SK-N-SH treated with all-trans-retinoic acid at 6 μM for 48 hours (cell line): ENCODE measurements around the gene COX14.
"Not testable (repeated sequence)": the region's sequence is repeated elsewhere in the genome, so short reads cannot be mapped to it uniquely, and the experiment has no call there.

Source experiments
- ATAC-seq: fragments of 200-7000 bp; cut with Tn5 transposase; 3 replicates; pipeline ENCODE4 v1.9.1; 2020; ENCODE audit warnings: mild to moderate bottlenecking, moderate library complexity
- ARNTL ChIP-seq: fragments of 450-650 bp; formaldehyde crosslinking; IDR thresholded peaks from 2 replicates; pipeline ENCODE4 v1.5.0; 2020; ENCODE audit warnings: low read depth, mild to moderate bottlenecking, moderate library complexity, borderline replicate concordance
- CREB5 ChIP-seq: fragments of 250-450 bp; sonication (Bioruptor Pico); IDR thresholded peaks from 2 replicates; pipeline ENCODE4 v1.5.1; 2020; ENCODE audit warnings: low read depth, mild to moderate bottlenecking, moderate library complexity
- CSDC2 ChIP-seq: fragments of 250-450 bp; sonication (Bioruptor Pico); IDR thresholded peaks from 2 replicates; pipeline ENCODE4 v1.5.0; 2020; ENCODE audit warnings: mild to moderate bottlenecking, moderate library complexity
- GLIS3 ChIP-seq: fragments of 250-450 bp; sonication (Bioruptor Pico); IDR thresholded peaks from 2 replicates; pipeline ENCODE4 v1.5.0; 2020; ENCODE audit warnings: mild to moderate bottlenecking, moderate library complexity
- ISL1 ChIP-seq: fragments of 250-450 bp; sonication (Bioruptor Pico); IDR thresholded peaks from 2 replicates; pipeline ENCODE4 v2.1.2; 2022; ENCODE audit warnings: mild to moderate bottlenecking, moderate library complexity
- OSR1 ChIP-seq: fragments of 250-450 bp; sonication (Bioruptor Pico); IDR thresholded peaks from 2 replicates; pipeline ENCODE4 v1.8.0; 2022; ENCODE audit warnings: moderate library complexity, mild to moderate bottlenecking, inconsistent platforms
- SNAI2 ChIP-seq: fragments of 250-450 bp; sonication (Bioruptor Pico); IDR thresholded peaks from 2 replicates; pipeline ENCODE4 v1.5.0; 2020; ENCODE audit warnings: mild to moderate bottlenecking, moderate library complexity
- TSHZ2 ChIP-seq: fragments of 250-450 bp; sonication (Bioruptor Pico); IDR thresholded peaks from 2 replicates; pipeline ENCODE4 v1.5.0; 2020; ENCODE audit warnings: mild to moderate bottlenecking, moderate library complexity
- ZFP3 ChIP-seq: fragments of 250-450 bp; sonication (Bioruptor Pico); IDR thresholded peaks from 2 replicates; pipeline ENCODE4 v1.5.0; 2020; ENCODE audit warnings: mild to moderate bottlenecking, moderate library complexity
- ZFP30 ChIP-seq: fragments of 450-650 bp; formaldehyde crosslinking; IDR thresholded peaks from 2 replicates; pipeline ENCODE4 v1.5.0; 2022; ENCODE audit warnings: mild to moderate bottlenecking, moderate library complexity
- ZNF565 ChIP-seq: fragments of 450-650 bp; formaldehyde crosslinking; conservative IDR thresholded peaks from 2 replicates; pipeline ENCODE4 v1.5.0; 2020; ENCODE audit warnings: low read depth, mild to moderate bottlenecking, moderate library complexity
- ZNF8 ChIP-seq: fragments of 450-650 bp; formaldehyde crosslinking; IDR thresholded peaks from 2 replicates; pipeline ENCODE4 v1.5.0; 2020; ENCODE audit warnings: mild to moderate bottlenecking, moderate library complexity
- TF ChIP-seq, protein P1 (sequence below): fragments of 250-450 bp; sonication (Bioruptor Pico); IDR thresholded peaks from 2 replicates; pipeline ENCODE4 v1.5.1; 2021; ENCODE audit warnings: mild to moderate bottlenecking, moderate library complexity
- TF ChIP-seq, protein P2 (sequence below): fragments of 250-450 bp; sonication (Bioruptor Pico); IDR thresholded peaks from 2 replicates; pipeline ENCODE4 v1.8.0; 2020; ENCODE audit warnings: mild to moderate bottlenecking, moderate library complexity, borderline replicate concordance

Gene COX14

DNA sequence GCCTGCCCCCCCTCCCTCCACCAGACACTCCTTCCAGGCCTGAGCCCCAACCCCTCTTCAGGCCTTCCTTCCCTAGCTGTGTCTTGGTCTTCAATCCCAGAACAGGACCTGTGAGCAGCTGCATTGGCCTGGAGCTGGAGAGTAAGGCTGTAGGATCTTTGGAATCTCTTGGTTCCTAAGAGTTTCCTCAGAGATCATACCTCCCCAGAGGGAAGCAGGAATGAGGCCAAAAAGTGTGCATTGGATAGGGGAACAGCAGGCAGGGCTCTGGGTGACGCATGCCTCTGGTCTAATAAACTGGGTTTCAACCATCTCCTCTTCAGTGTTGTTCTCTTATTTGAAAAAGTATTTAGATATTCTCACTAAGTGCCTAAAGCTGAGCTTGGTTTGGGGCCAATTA is 28.7 kb upstream of the COX14 start:
- no peak for ATAC-seq
- TF ChIP-seq, protein P1, sequence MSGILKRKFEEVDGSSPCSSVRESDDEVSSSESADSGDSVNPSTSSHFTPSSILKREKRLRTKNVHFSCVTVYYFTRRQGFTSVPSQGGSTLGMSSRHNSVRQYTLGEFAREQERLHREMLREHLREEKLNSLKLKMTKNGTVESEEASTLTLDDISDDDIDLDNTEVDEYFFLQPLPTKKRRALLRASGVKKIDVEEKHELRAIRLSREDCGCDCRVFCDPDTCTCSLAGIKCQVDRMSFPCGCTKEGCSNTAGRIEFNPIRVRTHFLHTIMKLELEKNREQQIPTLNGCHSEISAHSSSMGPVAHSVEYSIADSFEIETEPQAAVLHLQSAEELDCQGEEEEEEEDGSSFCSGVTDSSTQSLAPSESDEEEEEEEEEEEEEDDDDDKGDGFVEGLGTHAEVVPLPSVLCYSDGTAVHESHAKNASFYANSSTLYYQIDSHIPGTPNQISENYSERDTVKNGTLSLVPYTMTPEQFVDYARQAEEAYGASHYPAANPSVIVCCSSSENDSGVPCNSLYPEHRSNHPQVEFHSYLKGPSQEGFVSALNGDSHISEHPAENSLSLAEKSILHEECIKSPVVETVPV (CRISPR knock-in tag) = no peak
- TF ChIP-seq ZFP3 (CRISPR knock-in tag) (no peak), CSDC2 (CRISPR knock-in tag) (no peak), ISL1 (CRISPR knock-in tag) (no peak), ARNTL (CRISPR knock-in tag) (no peak), GLIS3 (CRISPR knock-in tag) (no peak), SNAI2 (CRISPR knock-in tag) (no peak), CREB5 (CRISPR knock-in tag) (no peak), OSR1 (CRISPR knock-in tag) (no peak), ZNF8 (CRISPR knock-in tag) (no peak), ZFP30 (CRISPR knock-in tag) (no peak)
- TF ChIP-seq, protein P2, sequence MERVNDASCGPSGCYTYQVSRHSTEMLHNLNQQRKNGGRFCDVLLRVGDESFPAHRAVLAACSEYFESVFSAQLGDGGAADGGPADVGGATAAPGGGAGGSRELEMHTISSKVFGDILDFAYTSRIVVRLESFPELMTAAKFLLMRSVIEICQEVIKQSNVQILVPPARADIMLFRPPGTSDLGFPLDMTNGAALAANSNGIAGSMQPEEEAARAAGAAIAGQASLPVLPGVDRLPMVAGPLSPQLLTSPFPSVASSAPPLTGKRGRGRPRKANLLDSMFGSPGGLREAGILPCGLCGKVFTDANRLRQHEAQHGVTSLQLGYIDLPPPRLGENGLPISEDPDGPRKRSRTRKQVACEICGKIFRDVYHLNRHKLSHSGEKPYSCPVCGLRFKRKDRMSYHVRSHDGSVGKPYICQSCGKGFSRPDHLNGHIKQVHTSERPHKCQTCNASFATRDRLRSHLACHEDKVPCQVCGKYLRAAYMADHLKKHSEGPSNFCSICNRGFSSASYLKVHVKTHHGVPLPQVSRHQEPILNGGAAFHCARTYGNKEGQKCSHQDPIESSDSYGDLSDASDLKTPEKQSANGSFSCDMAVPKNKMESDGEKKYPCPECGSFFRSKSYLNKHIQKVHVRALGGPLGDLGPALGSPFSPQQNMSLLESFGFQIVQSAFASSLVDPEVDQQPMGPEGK (CRISPR knock-in tag) = no peak

DNA sequence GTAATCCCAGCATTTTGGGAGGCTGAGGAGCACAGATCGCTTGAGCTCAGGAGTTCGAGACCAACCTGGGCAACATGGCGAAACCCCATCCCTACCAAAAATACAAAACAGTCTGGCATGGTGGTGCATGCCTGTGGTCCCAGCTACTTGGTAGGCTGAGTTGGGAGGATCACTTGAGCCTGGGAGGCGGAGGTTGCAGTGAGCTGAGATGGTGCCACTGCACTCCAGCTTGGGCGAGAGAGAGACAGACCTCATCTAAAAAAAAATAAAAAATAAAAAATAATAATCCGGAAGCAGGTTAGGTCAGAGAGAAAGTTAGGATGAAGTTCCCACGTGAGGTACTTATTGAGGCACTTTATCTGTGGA is 27.6 kb upstream of the COX14 start:
- ATAC-seq = not testable (repeated sequence)

DNA sequence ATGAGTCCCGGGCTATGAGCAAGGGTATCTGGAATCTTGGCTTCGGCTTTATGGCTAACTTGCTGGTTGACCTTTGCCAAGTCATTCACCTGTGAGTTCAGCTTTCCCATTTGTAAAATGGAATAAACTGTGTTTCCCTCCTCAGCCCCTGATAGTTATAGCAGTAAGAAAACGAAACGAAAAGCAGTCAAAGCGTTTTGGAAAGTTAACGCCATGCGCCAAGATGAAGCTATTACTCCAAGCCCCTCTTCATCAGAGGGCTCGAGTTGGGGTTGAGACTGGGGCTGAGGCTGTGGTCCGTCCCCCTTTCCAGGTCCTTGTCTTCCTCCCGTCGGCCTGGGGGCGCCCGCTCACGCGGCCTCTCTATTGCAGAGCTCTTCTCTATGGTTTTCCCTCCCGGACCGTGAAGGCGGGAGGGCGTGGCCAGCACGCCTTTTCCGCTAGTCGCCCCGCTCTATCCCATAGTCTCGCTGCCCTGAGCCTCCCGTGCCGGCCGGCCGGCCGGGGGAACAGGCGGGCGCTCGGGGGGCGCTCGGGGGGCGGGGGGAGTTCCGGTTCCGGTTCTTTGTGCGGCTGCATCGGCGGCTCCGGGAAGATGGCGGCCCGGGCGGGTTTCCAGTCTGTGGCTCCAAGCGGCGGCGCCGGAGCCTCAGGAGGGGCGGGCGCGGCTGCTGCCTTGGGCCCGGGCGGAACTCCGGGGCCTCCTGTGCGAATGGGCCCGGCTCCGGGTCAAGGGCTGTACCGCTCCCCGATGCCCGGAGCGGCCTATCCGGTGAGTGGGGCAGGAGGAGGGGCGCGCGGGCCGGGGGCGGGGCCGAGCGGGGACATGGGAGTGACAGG is 27.0 kb upstream of the COX14 start, which contains the start of gene SMARCD1:
Gene SMARCD1 (plus strand): TSS at position 568 of the 840 bp plus-strand sequence. CDS start 28 bp downstream, at position 596.
- peak; percentile 96 for ATAC-seq

More for the DNA sequence above, 27.0 kb upstream of the COX14 start, which contains the start of gene SMARCD1:
- TF ChIP-seq TSHZ2 (no peak), ZNF565 (no peak), ZFP30 (CRISPR knock-in tag) (no peak)
- TF ChIP-seq, protein P2 (CRISPR knock-in tag) = no peak
